HG03135 (cell line): Measurements from ENCODE around the gene PPP2R2D.
"Not testable (repeated sequence)": the region's sequence is repeated elsewhere in the genome, so short reads cannot be mapped to it uniquely, and the experiment has no call there.

Experiments used
- ATAC-seq: cut with Tn5 transposase; IDR thresholded peaks from one replicate; pipeline ENCODE4 v1.9.1; 2021; ENCODE audit warnings: mild to moderate bottlenecking, moderate library complexity; ENCODE audit not compliant: unreplicated experiment

Gene PPP2R2D

GRCh38 chr10:131946321-131946751 lies 45.5 kb downstream of the PPP2R2D start:
- ATAC-seq, result no peak

GRCh38 chr10:131946880-131947279 lies 46.1 kb downstream of the PPP2R2D start:
- ATAC-seq, result no peak

DNA sequence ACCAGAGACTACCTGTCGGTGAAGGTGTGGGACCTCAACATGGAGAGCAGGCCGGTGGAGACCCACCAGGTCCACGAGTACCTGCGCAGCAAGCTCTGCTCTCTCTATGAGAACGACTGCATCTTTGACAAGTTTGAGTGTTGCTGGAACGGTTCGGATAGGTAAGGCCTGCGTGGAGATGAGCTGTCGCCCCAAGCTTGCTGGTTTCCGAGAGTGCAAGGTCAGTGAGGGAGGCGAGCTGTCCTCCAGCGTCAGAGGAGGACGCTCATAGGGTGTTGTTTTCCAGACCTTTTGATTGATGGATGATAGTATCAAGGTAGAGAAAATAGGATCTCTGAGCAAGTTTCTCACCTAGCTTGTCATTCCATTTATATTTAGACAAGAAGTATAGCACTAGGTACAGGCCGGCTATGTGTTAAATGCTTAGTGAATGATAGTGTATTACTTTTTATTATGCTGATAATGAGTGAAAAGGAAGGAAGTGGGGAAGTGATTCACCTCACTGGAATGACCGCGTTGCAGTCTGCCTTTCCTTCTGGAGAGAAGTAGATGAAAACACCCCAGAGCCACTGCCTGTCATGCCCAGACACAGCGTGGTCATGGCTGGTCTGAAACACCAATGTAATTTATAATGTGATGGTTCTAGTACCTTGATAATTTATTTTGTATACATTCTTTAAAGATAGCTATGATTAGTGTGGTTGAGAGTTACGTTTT lies 47.0 kb downstream of the PPP2R2D start:
- ATAC-seq, result no peak

GRCh38 chr10:131948501-131948900 lies 47.7 kb downstream of the PPP2R2D start:
- no peak for ATAC-seq

DNA sequence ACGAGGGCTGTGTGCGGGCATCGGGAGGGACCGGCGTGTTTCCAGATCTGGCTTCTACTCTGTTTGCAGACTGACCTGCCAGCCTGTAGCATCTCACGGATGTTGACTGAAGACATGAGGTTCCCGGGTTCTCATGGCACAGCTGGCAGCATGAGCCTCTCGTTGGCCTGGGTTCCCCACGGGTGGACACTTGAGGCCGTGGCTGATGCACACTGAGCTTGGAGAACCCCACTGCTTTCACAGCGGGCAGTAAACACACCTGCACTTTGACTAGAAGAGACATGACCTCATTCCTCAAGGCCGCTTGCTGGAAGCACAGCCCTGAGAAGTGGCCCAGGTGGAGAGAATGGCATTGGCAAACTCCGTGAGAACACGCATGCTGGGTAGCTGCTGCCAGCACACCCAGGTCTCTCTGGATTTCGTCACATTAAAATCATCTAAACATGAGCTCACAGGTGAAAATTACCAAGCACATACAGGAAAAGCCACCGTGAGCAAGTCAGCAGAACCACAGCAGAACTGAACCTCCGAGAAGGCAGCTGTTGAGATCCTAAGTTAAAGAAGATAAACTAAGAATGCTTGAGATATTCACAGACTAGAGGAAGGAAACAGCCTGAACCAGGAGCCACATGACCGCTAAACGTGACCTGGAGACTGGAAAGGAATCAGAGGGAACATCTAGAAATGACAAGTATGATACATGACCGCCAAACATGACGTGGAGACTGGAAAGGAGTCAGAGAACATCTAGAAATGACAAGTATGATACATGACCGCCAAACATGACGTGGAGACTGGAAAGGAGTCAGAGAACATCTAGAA lies 48.4 kb downstream of the PPP2R2D start:
- ATAC-seq, result no peak

GRCh38 chr10:131949908-131950307 lies 49.1 kb downstream of the PPP2R2D start:
- not testable (repeated sequence) for ATAC-seq

DNA sequence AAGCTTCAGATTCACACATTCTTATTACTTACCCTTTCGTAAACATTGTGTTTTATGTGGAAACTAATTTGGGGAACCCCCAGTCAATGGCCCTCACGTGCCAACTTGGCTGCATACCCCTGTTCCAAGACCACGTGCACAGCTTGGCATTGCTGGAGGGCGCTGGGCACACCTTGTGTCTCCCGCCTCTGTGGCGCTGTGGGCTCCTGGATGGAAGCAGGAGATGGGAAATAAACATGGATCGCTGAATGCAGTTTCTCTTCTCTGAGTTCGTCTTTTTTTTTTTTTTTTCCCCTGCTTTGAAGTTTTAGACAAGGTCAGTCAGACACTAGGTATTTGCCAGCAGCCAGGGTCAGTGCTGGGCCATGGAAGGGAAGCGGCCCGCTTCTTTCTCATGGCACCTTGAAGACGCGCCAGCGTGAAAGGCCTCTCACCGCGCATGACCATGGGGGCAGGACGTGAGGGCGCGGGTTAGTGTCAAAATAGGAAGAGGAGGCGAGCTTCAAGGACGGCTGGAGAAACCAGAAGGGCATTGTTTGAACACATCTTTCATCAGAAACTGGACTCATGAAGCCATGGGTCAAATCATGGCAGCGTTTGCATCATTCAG lies 53.7 kb downstream of the PPP2R2D start:
- no peak for ATAC-seq

- ATAC-seq, result no peak
Measured at GRCh38 chr10:131955591-131956340, 55.0 kb downstream of the PPP2R2D start.

DNA sequence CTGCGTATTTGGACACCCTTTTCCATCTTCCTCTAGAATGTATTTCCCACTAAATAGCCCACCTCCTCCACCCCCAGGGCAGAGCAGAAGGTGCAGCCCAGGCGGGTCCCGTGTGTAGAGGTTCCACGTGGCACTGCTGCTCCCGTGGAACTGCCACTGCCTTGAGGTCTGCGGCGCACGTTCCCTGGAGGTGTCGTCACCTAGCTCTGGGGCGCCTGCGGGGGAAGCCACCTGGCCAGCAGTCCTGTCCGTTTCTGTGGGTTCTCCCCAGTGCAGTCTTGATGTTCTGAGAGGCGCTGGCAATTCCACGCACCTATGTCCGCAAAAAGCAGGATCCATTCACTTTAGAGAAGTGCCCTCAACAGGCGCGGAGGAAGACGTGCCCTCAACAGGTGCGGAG lies 59.0 kb downstream of the PPP2R2D start:
- no peak for ATAC-seq

DNA sequence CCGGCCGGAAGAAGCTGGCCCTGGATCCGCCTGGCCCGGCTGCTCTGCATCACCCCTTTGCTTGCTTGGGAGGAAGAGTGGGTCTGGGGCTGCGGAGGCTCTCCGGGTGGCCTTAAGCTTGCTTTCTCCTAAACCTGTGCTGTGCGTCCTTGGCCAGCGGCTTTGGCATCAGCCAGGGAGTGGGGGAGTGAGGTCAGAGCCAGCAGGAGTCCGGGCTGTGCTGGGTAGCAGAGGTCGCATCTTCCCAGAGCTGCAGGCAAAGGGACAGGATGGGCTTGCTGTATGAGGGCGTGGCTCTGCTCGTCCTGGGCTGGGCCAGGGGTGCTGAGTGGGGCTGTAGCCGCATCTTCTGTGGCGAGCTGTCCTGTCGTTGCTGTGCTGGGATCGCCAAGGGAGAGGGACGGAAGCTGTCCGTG lies 59.8 kb downstream of the PPP2R2D start:
- ATAC-seq, result no peak

GRCh38 chr10:131961047-131961776 lies 60.4 kb downstream of the PPP2R2D start:
- ATAC-seq, result no peak

GRCh38 chr10:131961777-131962662 lies 61.2 kb downstream of the PPP2R2D start:
- no peak for ATAC-seq

GRCh38 chr10:131963350-131963749 lies 62.5 kb downstream of the PPP2R2D start:
- ATAC-seq, result no peak

- ATAC-seq, result no peak
Measured at GRCh38 chr10:131963811-131964210, 63.0 kb downstream of the PPP2R2D start.

DNA sequence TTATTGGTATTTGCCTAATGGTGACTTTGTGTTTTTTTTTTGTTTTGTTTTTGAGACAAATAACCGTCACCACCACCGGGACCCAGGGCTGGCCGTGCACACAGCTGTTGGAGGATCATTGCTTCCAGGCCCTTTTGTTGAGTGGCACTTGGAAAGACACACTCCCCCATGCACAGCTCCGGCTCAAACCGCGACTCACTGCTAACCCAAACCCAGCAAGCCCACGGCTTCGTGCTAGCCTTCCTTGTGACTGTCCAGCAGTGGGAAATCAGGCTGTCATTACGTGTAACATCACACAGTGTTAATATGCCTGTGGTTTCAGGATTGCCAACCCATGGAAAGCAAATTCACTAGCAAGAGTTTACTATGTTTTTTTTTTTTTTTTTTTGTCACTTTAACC lies 63.5 kb downstream of the PPP2R2D start:
- ATAC-seq, result no peak

DNA sequence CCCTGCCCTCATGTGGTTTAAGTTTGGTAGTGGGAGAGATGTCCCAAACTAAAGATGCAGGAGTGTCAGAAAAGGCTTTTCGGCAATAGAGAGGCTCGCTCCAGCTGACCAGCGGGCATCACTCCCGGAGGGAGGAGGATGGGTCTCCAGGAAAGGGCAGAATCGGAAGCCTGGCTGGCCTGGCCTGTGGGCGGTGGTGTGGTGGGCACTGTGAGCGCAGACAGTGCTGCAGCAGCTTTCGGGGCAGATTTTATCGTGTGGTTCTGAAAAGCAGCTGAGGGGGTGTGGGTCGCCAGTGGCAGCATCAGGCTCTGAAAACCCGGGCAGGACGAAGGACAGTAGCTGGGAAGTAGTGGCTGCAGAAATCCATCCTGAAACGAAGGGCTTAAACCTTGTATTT lies 68.1 kb downstream of the PPP2R2D start:
- no peak for ATAC-seq

DNA sequence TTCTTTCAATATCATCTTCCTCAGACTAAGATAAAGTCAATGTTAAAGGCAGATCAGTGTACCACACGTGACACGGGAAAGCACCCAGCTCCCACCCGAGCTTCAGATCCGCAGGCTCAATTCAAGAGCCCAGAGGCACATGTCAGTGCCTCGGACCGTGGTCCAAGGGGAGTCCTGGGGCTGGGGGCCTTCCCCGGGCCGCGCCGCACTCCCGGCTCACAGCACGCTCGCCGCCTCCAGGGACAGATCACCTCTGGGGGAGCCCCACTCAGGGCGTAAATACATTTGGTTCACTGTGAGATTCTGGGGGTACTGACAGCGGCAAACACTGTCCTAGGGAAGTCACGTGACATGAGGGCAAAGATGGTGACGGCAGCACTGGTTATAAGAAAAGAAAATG lies 70.1 kb downstream of the PPP2R2D start:
- no peak for ATAC-seq

DNA sequence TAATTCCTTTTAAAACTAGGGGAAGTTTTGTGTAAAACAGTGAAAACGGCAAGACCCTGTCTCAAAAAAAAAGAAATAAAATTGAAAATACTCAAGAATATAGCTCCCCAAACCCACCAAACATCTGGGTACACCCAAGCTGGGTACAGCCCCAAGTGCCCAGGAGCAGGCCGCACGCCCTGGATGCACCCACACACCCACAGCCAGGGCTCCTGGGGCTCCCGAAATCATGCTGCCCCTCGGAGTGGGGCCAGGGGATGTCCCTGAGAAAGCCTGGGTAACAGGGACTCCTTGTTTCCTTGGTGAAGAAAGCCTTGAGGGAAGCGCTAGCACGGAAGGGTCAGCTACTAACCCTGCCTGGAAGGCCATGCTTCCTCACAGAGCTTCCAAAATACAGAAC lies 70.8 kb downstream of the PPP2R2D start:
- ATAC-seq, result no peak

GRCh38 chr10:131972474-131973071 lies 71.8 kb downstream of the PPP2R2D start:
- no peak for ATAC-seq
